ENCODE data around the gene MRTFA. TPM values are rescaled to one million over a fixed set of nuclear protein-coding genes. Genes with fewer than 3 reads are reported as not detected.

MRTFA gene
- total RNA-seq, 1 experiment from 2014 or later, result 28.0 TPM

- no peak for TF ChIP-seq RAD21 (IDR thresholded peaks at IDR 0.05; ENCODE audit: low read depth)
- no peak for TF ChIP-seq ZNF274 (IDR thresholded peaks at IDR 0.05; ENCODE audit: low read depth, low read length)
- no peak for TF ChIP-seq MAX (IDR thresholded peaks at IDR 0.05)
Measured at GRCh38 chr22:40578171-40578570, 58.3 kb downstream of the MRTFA start (continued).

GRCh38 chr22:40572976-40573375 lies 63.5 kb downstream of the MRTFA start:
- Histone ChIP-seq H2AFZ (ENCODE audit: low read depth, low read length, poor library complexity, severe bottlenecking) (no peak overlapping the region), H3K4me2 (ENCODE audit: low read length) (no peak overlapping the region), H3K27me3 (ENCODE audit: insufficient read depth, low read length) (no peaks in the 10 kb centered on the region), H4K20me1 (ENCODE audit: insufficient read depth) (no peaks in the 10 kb centered on the region), H3K4me3 (replicated peaks in 1 of 2; ENCODE audit: low read depth in 1 of 2, low read length in 2 of 2) (no peak overlapping the region), H3K79me2 (ENCODE audit: insufficient read depth, low read length) (peaks cover 19% of the 10 kb centered on the region), H3K27ac (ENCODE audit: low read depth, low read length) (no peak overlapping the region), H3K9me3 (ENCODE audit: control insufficient read depth in 1 of 2, insufficient read depth in 1 of 2, low read depth in 1 of 2, low read length in 2 of 2) (no peaks in the 10 kb centered on the region), H3K9ac (ENCODE audit: low read length) (no peak overlapping the region), H3K9me2 (ENCODE audit: insufficient read depth) (no peaks in the 10 kb centered on the region), H3K4me1 (ENCODE audit: control insufficient read depth in 1 of 2, insufficient read depth in 2 of 2, low read length in 2 of 2) (peaks cover 0 to 1% of the 10 kb centered on the region in 2 experiments; a peak in 2 of 4 replicates), H3K36me3 (ENCODE audit: control insufficient read depth in 1 of 2, insufficient read depth in 2 of 2, low read length in 2 of 2) (no peaks in the 10 kb centered on the region)
- POLR2A ChIA-PET, result no interaction called here
- RAD21 ChIA-PET (ENCODE audit: low non-redundant PET in 1 of 2, low total read pairs in 2 of 2, uncharacterized antibody in 2 of 2, unreplicated experiment in 2 of 2), result no interaction called here
- intact Hi-C loops (cut with micrococcal nuclease), result no loop called here
- TF ChIP-seq YY1 (IDR thresholded peaks at IDR 0.05; ENCODE audit: extremely low read depth, insufficient replicate concordance, low read depth, low read length), result no peak
- no peak for TF ChIP-seq ZBTB33 (IDR thresholded peaks at IDR 0.05; ENCODE audit: extremely low read depth, insufficient replicate concordance, low read length)
- TF ChIP-seq SP1 (IDR thresholded peaks at IDR 0.05; ENCODE audit: low read depth), result no peak
- TF ChIP-seq MAX (IDR thresholded peaks at IDR 0.05), result no peak
- no peak for TF ChIP-seq CBX3 (IDR thresholded peaks at IDR 0.05; ENCODE audit: low read depth)
- no peak for TF ChIP-seq EGR1 (IDR thresholded peaks at IDR 0.05; ENCODE audit: low read depth)
- TF ChIP-seq RAD21 (IDR thresholded peaks at IDR 0.05; ENCODE audit: low read depth), result no peak
- TF ChIP-seq EZH2phosphoT487 (IDR thresholded peaks at IDR 0.05; ENCODE audit: borderline replicate concordance), result no peak
- no peak for TF ChIP-seq JUND (IDR thresholded peaks at IDR 0.05)
- TF ChIP-seq POLR2A (IDR thresholded peaks at IDR 0.05; ENCODE audit: borderline replicate concordance, extremely low read depth, insufficient read depth, insufficient read length), result no peak
- CTCF ChIA-PET, result no interaction called here
- DNase-seq (ENCODE audit: low read depth, low spot score) (no peak), ATAC-seq (no peak)
- BruUV-seq (replicated peaks), result no TSS peak
